Fibroblast of skin of left quadriceps (primary cell): ENCODE data around the gene SALL3.

Experiments used
- DNase-seq, 2 experiments: peaks; one replicate each; pipeline ENCODE4 v3.0.0-alpha.2; 2013; ENCODE audit warnings: low read depth in 2 of 2

SALL3 gene

DNA sequence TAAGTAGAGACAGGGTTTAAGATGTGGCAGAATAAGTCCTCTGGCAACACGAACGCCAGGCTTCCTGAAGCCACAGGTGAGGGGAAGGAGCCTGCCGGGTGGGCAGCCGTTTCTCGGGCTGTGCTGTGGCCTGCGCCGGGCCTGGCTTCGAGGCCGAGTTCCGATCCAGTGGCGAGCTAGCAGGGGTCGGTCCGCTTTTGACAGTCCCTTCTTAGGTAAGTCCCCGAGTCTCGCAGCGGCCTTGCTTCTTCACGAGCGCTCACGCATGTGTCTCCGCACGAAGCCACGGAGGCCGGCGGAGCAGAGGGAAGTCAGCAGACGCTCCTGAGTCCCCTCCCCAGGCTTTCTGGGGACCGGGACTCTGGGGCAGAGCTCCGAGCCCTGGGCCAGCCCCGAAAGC is 26.0 kb downstream of the SALL3 start:
- DNase-seq, result no peak

DNA sequence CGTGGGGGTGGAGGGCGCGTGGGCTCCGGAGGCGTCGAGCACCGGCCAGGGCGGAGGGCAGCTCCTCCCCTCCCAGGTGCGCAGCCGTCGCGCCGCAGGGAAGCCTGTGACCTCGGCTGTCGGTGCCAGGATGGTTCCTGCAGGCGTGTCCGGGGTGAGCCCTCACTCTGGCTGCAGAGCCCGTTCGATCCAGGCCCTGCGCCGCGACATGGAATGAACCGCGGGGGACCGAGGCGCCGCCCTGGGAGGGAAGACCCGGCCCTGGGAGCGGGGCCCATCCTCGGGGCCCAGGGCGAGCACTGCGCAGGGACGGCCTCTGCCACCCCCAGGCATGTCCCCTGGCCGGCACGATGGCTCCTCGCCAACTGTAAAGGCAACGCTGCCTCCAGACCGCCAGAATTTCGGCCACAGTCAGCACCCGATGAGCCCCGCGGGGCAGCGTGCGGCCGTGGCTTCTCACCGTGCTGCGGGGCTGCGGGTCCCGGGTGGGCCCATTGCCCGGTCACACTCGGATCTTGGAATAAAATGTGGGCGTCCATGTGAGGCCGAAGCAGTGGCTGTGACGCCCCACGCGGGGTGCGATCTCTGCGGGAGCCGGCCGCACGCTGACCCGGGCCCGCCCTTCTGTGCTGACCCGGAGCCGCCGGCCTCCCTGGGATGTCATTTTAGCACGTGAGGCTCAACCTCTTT is 26.6 kb downstream of the SALL3 start:
- DNase-seq, result no peak

DNA sequence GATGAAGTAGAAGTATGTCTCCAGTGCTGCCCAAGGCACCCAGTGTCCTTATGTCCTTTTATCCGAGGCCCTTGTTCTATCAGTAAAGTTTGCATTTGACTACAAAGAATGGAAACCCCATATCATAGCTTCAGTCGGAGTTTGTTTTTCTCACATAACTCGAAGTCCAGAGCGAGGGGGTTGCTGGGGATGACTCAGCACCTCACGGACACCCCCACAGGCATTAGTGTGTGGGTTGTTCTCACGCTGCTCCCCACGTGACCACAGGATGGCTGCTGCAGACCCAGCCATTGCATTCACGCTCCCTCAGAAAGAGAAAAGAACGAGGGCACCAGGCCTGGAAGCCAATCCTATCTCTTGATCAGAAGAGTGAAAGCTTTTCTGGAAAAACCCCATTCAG is 27.8 kb downstream of the SALL3 start:
- DNase-seq, result no peak

DNA sequence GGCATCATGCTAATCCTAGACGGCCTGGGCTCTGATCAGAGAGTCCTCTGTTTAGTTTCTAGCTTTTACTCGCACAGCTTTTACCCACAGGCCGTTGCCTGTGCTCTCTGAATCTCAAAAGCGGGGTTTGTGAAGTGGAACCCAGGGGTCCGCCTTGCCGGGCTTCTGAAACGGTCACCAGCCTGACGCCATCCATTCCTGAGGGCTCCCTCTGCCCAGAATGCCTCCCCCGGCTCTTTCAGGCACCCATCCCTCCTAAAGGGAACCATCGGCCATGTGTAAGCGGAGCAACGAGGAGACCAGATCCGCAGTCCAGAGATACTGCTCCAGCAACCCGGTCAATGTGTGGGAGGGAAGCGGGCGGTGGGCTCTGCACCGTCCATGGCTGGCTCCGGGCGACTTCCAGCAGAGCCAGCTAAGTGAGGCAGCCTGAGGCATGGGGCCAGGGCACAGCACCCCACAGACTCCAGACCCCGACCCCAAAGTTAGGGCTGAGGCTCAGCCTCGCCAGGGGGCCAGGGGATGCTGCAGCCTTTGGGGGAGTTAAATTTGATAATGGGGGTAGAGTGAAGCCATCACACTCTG is 28.8 kb downstream of the SALL3 start:
- DNase-seq, result no peak

DNA sequence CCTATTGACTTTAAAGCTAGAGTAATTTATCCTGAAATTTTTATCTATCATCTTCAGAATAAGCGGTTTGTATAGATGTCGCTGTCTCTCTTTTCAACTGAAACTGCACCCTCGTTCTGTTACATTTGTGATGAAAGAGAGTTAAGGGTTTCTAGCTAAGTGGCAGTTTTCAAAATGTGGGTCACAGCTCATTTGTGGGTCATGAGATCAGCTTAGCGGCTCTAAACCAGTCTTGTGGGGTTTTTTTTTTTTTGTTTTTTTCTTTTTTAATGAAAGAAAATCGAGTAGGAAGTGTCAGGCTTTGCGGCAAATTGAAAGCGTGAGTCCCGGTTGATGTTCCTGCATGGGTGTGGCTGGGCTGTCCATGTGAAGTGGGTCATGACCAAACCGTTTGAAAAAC is 31.2 kb downstream of the SALL3 start:
- DNase-seq, result no peak

DNA sequence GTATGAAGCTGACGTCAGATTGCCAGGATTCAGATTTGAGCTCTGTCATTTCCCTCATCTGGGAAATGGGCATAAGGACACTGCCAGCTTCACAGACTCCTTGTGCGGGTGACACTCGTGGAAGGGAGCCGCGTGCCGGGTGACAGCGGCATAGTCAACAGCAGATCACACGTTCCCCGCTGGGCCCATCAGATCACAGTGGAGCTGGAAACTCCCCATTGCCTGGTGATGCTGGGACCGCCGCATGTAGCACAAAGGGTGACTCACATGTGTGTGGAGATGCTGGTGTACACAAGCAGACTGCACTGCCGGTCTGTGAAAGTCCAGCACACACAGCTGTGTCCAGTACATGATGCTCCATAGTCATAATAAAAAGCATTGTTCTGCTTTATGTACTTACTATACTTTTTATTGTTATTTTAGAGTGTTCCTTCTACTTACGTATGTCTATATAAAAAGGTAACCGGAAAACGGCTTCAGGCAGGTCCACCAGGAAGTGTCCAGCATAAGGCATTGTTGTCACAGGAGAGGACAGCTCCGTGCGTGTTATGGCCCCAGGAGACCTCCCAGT is 31.8 kb downstream of the SALL3 start:
- no peak for DNase-seq

DNA sequence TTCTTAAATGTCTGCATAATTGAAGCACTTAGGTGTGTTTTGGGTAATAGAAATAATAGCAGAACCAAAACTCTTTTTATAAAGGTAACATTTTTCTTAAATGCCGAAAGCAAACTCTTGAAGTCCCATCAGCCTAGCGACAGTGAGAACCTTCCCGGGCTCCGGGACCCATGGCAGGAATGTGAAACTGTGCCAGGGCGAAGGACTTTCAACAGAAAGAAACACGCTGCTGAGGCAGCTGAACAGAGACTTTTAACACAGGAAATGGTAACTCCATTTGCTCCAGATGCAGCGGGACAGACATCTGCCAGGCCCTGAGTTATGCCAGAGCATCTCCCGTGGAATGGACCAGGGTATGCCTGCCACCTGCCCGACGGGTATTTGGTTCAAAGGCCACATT is 34.3 kb downstream of the SALL3 start:
- no peak for DNase-seq

DNA sequence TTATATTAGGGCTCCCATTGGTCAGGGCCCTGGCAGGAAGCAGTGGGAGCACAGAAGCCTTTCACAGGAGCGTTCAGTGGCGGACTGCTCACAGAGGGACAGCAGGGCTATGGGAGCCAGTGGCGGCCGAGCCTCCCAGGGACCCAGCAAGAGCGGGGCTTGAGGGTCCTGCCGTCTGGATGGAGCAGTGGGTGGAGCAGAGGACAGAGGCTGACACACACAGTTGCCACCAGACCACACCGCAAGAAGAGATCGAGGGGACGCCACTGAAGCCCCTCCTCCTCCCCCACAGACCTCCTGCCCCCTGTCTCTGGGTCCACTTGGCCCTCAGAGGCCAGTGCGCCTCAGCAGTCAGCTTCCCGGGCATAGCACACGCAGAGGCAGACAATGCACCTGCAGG is 39.3 kb downstream of the SALL3 start:
- DNase-seq, result no peak

DNA sequence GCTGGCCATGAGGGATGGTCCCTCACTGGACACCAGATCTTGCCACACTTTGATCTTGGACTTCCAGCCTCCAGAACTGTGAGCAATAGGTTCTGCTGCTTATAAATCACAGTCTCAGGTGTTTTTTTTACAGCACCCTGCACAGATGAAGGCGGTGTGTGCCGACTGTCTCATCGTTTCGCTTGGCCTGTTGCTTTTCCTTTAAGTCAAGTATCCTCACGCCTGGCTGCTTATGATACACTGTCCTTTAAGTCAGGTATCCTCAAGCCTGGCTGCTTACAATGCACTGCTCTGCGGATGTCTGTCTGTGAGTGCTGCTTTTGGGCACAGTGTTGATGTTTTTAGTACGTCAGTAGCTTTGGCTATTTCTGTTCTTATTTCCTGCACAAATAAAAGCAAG is 40.3 kb downstream of the SALL3 start:
- DNase-seq, result no peak

DNA sequence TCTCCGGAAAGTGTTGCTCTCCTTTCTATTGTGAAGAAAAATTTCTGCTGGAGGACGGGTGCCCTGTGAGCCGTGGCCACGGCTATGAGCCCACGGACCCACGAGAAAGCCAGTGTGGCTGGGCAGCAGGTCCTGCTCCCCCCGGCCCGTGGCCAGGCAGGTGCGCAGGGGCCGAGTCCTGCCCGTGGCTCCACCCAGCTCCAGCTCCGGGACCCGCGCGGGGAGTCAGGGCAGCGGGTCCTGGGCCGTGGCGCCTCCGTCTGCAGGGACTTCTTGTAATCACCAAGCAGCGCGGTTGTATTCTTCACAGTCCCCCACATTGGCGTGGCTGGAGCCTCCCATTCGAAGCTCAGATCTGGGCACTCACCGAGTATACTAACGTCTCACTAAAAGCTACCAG is 43.0 kb downstream of the SALL3 start:
- no peak for DNase-seq

DNA sequence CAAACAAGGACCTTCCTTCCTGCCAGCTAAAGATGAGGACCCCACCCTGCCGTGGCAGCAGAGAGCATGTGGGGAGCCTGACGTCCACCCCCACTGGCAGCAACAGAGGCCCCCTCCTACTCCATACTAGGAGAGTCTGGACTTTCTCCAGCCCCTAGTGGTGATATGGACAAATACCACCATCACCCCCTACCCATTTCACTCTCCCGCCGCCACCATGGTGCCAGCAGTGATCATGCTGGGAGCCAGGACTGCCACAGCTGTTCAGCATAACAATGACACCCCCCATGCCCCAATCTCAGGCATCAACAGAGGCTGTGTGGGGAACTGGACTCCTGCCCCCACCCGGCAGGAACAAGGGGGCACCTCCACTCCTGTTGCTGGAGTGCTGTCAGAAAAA is 46.9 kb downstream of the SALL3 start:
- DNase-seq, result no peak

DNA sequence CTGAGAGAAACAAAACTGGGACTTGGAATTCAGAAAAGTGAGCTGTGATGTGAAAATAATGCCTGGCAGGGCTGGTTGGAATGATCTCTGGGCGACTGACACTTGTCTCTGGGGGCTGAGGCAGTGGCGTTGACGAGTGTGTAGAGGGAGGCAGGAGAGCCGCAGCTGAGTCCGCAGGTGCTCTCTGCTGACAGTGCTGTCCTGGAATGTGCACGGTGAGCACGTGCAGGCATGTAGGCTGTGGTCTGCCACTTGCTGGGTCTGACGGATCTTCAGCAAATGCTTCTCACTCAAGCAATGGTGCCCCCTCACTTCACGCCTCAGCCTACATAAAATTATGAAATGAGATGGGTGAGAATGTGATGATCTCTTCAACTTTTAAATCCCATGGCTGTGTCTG is 51.1 kb downstream of the SALL3 start:
- DNase-seq, result no peak

DNA sequence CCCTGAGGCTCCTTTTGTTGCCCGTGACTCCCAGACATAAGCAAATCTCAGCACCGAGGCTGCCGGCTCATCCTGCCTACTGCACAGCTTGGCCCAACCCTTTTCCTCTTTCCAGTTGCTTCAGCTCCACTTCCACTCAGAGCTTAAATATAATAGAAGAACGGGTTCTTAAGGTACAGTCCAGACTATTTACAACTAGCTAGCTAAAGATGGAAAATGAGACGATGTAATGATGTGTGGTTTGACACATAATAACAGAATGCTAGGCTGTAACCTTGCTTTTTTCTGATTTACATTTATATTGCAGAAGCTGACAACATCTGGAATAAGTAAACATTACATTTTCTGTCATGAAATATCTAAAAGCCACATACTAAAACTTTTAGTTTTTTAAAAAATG is 62.7 kb downstream of the SALL3 start:
- DNase-seq, result no peak

DNA sequence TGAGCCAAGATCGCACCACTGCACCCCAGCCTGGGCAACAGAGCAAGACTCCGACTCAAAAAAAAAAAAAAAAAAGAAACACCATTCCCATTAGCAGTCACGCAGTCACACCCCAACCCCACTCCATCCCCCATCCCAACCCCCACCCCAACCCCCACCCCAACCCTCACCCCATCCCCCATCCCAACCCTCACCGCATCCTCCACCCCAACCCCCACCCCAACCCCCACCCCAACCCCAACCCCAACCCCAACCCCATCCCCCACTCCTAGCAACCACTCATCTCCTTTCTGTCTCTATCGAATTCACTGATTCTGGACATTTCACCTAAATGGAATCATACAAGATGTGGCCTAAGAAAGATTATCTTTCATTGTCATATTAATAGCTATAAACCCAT is 63.7 kb downstream of the SALL3 start:
- DNase-seq, result no peak

DNA sequence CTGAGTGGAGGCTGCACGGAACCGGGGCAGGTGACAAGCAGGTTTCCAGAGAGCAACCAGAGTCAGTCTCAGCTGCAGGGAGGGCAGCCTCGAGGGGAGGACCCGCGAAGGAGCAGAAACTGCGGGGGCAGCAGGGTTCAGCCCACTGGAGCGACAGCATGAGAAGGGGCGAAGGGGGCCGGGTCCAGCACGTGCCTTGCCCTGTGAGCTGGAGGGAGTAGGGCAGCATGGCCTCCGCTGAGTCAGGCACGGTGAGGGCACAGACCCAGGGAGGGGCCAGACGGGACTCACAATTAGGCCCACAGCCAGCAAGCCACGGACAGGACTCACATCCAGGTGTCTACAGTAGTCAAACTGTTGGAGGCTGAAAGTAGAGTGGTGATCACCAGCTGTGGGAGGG is 66.9 kb downstream of the SALL3 start:
- no peak for DNase-seq

DNA sequence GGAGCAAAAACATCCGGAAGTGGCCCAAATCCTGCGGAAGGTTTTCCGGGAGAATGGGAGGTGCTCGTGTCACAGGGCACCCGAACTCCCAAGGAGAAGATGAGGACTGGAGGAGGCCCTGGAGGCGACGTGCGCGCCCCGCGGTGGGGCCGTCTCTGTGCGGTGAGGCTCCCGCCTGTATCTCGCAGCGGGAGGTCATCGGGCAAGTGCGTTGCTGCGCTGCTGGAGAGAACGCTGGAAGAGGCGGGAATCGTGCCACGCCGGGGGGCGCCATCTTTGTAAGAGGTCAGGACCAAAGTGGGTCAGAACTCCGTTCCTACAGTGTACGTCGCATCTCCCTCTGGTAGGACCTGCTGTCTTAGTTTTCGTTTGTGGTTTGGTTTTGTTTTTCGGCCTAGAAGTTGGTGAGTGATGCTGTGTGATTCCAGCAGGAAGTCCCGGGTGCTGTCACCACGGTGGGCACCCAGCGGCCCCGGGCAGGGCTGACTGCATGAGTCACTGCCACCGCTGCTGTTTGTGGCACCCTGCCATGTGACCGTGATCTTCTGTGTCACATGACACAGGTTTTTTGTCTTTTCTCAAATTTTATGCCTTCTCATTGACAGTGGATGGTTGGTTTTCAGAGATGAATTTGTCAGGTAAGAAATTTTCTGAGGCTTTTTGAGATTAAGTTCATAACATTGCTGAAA is 68.1 kb downstream of the SALL3 start:
- DNase-seq, result no peak

DNA sequence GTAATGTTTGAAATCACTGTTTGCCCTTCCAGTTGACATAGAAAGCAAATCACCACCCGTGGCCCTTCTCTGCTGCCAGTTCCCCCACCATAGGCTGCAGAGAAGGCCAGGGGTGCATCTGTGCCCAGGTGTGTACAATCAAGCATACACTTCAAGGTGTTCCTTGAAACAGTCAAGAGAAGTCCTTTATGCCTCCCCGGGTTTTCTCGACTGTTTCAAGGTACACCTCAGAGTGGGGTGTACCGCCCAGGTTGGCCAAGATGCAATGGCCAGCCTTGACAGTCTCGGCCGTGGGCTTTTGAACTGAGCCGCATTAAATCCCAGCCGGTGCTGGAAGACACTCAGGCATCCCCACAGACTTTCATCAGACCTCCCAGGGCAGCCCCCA is 68.6 kb downstream of the SALL3 start:
- no peak for DNase-seq

DNA sequence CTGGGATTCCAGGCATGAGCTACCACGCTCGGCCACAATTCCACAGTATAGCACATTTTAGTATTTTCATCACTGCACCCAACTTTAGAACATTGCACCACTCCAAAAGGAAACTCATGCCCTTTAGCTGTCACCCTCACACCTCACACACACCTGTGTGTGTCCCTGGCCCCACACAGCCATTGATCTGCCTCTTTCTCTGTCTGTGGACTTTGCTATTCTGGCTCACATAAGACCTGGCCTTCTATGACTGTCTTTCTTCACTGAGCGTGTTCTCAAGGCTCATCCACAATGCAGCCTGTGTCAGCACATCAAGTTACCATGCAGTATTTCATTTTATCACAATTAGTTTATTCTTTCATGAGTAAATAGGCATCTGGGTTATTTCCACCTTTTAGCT is 69.9 kb downstream of the SALL3 start:
- no peak for DNase-seq
